ENCODE results near the gene LDLRAD4.

Gene LDLRAD4

DNA sequence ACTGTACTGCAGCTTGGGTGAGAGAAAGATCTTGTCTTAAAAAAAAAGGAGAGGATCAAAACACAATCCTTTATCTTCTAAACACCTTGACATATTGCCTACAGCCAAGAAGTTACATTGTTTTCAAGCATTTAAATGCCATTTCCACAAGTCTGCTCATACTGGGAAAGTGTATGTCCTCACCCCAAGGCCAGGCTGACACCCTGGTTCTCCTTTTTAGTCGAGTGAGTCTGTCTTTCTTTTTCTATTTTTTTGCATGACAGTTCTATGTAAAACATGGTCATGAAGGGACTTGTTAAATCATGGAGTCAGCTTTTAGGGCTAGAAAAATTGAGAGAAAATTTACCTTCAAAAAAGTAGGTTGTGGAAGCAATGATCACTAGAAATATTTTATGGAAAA, 274.5 kb downstream of the LDLRAD4 start:
- no peak for ATAC-seq
- TF ChIP-seq, protein P1, sequence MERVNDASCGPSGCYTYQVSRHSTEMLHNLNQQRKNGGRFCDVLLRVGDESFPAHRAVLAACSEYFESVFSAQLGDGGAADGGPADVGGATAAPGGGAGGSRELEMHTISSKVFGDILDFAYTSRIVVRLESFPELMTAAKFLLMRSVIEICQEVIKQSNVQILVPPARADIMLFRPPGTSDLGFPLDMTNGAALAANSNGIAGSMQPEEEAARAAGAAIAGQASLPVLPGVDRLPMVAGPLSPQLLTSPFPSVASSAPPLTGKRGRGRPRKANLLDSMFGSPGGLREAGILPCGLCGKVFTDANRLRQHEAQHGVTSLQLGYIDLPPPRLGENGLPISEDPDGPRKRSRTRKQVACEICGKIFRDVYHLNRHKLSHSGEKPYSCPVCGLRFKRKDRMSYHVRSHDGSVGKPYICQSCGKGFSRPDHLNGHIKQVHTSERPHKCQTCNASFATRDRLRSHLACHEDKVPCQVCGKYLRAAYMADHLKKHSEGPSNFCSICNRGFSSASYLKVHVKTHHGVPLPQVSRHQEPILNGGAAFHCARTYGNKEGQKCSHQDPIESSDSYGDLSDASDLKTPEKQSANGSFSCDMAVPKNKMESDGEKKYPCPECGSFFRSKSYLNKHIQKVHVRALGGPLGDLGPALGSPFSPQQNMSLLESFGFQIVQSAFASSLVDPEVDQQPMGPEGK (CRISPR knock-in tag; IDR thresholded peaks at IDR 0.05; ENCODE audit: borderline replicate concordance), result no peak
- no peak for TF ChIP-seq ZFP3 (CRISPR knock-in tag; IDR thresholded peaks at IDR 0.05)
- no peak for TF ChIP-seq SNAI2 (CRISPR knock-in tag; IDR thresholded peaks at IDR 0.05)
- TF ChIP-seq ZNF8 (CRISPR knock-in tag; IDR thresholded peaks at IDR 0.05), result no peak
- no peak for TF ChIP-seq ISL1 (CRISPR knock-in tag; IDR thresholded peaks at IDR 0.05)
- TF ChIP-seq PPARA (CRISPR knock-in tag; IDR thresholded peaks at IDR 0.05; ENCODE audit: borderline replicate concordance), result no peak
- no peak for TF ChIP-seq CSDC2 (CRISPR knock-in tag; IDR thresholded peaks at IDR 0.05)
- no peak for TF ChIP-seq OSR1 (CRISPR knock-in tag; IDR thresholded peaks at IDR 0.05)
- TF ChIP-seq ZFP30 (CRISPR knock-in tag; IDR thresholded peaks at IDR 0.05), result no peak
- no peak for TF ChIP-seq BACH2 (CRISPR knock-in tag; IDR thresholded peaks at IDR 0.05; ENCODE audit: borderline replicate concordance)

DNA sequence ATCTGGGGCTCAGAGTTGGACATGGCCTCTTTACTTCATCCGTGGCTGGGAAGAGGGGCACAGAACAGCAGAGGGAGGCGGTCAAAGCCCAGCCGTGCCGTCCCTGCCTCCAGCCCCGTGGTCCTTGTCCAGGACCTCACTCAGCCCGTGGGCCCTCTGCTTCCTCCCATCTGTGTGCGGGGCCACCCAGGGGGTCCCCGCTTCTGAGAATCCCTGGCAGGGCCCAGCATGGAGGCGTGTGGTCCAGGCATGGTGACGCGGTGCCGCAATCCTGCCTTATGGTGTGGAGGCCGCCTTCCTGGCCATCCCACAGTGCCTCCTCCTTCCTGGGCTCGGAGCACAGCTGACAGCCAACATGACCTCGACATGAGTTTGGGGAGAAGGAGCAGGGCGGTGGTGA, 275.2 kb downstream of the LDLRAD4 start:
- ATAC-seq, result no peak
- no peak for TF ChIP-seq ISL1 (CRISPR knock-in tag; IDR thresholded peaks at IDR 0.05)

DNA sequence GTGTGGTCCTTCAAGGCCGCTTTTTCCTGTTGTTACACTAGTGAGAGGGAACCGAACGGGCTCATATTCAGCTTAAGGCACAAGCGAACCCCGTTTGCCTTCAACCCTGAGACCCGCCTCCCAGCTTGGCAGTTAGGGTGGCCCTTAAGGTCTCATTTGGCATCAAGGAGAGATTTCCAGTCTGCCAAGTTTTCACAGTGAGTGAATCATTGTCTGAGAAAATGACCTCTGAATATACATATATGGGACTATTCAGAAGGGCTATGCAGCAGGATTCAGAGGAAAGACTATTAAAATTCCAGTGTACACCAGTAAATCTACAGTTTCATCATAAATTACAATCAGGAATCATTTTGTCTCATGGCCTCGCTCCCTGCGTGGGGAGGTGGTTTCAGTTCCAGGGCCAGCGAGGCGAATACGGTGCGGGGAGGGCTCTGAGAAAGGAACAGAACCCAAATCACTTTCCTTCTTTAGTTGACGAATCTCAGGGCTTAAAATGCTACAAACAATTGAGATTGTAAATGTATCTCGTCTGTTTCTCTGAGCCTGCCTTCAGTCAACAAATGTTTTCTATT, 276.4 kb downstream of the LDLRAD4 start:
- TF ChIP-seq ZC3H10 (CRISPR knock-in tag; IDR thresholded peaks at IDR 0.05) (no peak), TCF4 (CRISPR knock-in tag; IDR thresholded peaks at IDR 0.05; ENCODE audit: borderline replicate concordance) (no peak), ESRRG (CRISPR knock-in tag; IDR thresholded peaks at IDR 0.05) (no peak), OSR1 (CRISPR knock-in tag; IDR thresholded peaks at IDR 0.05) (no peak), GLIS3 (CRISPR knock-in tag; IDR thresholded peaks at IDR 0.05) (no peak), ZNF70 (CRISPR knock-in tag; IDR thresholded peaks at IDR 0.05) (no peak), ARNTL (CRISPR knock-in tag; IDR thresholded peaks at IDR 0.05; ENCODE audit: borderline replicate concordance, low read depth) (no peak)
- TF ChIP-seq, protein P2, sequence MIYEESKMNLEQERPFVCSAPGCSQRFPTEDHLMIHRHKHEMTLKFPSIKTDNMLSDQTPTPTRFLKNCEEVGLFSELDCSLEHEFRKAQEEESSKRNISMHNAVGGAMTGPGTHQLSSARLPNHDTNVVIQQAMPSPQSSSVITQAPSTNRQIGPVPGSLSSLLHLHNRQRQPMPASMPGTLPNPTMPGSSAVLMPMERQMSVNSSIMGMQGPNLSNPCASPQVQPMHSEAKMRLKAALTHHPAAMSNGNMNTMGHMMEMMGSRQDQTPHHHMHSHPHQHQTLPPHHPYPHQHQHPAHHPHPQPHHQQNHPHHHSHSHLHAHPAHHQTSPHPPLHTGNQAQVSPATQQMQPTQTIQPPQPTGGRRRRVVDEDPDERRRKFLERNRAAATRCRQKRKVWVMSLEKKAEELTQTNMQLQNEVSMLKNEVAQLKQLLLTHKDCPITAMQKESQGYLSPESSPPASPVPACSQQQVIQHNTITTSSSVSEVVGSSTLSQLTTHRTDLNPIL (CRISPR knock-in tag; IDR thresholded peaks at IDR 0.05; ENCODE audit: low read depth), result no peak
- TF ChIP-seq, protein P3, sequence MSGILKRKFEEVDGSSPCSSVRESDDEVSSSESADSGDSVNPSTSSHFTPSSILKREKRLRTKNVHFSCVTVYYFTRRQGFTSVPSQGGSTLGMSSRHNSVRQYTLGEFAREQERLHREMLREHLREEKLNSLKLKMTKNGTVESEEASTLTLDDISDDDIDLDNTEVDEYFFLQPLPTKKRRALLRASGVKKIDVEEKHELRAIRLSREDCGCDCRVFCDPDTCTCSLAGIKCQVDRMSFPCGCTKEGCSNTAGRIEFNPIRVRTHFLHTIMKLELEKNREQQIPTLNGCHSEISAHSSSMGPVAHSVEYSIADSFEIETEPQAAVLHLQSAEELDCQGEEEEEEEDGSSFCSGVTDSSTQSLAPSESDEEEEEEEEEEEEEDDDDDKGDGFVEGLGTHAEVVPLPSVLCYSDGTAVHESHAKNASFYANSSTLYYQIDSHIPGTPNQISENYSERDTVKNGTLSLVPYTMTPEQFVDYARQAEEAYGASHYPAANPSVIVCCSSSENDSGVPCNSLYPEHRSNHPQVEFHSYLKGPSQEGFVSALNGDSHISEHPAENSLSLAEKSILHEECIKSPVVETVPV (CRISPR knock-in tag; IDR thresholded peaks at IDR 0.05), result no peak
- TF ChIP-seq, protein P1 (CRISPR knock-in tag; IDR thresholded peaks at IDR 0.05; ENCODE audit: borderline replicate concordance), result no peak
- TF ChIP-seq, protein P4, sequence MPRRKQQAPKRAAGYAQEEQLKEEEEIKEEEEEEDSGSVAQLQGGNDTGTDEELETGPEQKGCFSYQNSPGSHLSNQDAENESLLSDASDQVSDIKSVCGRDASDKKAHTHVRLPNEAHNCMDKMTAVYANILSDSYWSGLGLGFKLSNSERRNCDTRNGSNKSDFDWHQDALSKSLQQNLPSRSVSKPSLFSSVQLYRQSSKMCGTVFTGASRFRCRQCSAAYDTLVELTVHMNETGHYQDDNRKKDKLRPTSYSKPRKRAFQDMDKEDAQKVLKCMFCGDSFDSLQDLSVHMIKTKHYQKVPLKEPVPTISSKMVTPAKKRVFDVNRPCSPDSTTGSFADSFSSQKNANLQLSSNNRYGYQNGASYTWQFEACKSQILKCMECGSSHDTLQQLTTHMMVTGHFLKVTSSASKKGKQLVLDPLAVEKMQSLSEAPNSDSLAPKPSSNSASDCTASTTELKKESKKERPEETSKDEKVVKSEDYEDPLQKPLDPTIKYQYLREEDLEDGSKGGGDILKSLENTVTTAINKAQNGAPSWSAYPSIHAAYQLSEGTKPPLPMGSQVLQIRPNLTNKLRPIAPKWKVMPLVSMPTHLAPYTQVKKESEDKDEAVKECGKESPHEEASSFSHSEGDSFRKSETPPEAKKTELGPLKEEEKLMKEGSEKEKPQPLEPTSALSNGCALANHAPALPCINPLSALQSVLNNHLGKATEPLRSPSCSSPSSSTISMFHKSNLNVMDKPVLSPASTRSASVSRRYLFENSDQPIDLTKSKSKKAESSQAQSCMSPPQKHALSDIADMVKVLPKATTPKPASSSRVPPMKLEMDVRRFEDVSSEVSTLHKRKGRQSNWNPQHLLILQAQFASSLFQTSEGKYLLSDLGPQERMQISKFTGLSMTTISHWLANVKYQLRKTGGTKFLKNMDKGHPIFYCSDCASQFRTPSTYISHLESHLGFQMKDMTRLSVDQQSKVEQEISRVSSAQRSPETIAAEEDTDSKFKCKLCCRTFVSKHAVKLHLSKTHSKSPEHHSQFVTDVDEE (CRISPR knock-in tag; IDR thresholded peaks at IDR 0.05), result no peak
- ATAC-seq, result no peak

DNA sequence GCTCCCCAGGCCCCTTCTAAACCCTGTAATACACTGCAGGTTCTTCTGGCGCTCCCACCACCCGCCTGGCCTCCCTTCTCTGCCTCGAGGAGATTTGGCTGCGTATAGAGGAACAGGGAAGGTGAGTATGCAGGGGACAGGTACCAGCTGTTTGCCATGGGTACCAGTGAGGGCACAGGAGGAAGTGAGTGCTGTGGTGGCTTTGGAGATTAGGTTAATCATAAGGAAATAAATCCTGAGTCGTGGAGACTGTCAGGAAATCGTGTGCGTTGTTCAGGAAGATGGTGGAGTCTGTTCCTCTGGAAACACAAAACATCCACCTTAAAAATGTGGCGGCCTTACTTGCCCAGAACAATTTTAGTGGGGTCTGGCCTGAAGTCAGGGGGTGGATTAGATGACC, 277.4 kb downstream of the LDLRAD4 start:
- no peak for ATAC-seq
- TF ChIP-seq CSDC2 (CRISPR knock-in tag; IDR thresholded peaks at IDR 0.05), result no peak
- TF ChIP-seq ZNF8 (CRISPR knock-in tag; IDR thresholded peaks at IDR 0.05), result no peak
- no peak for TF ChIP-seq GLIS3 (CRISPR knock-in tag; IDR thresholded peaks at IDR 0.05)
- no peak for TF ChIP-seq ESRRG (CRISPR knock-in tag; IDR thresholded peaks at IDR 0.05)
- no peak for TF ChIP-seq OSR1 (CRISPR knock-in tag; IDR thresholded peaks at IDR 0.05)
- TF ChIP-seq, protein P1 (CRISPR knock-in tag; IDR thresholded peaks at IDR 0.05; ENCODE audit: borderline replicate concordance), result no peak
- no peak for TF ChIP-seq ZFP30 (CRISPR knock-in tag; IDR thresholded peaks at IDR 0.05)
- no peak for TF ChIP-seq SNAI2 (CRISPR knock-in tag; IDR thresholded peaks at IDR 0.05)
- TF ChIP-seq PPARA (CRISPR knock-in tag; IDR thresholded peaks at IDR 0.05; ENCODE audit: borderline replicate concordance), result no peak
- TF ChIP-seq BACH2 (CRISPR knock-in tag; IDR thresholded peaks at IDR 0.05; ENCODE audit: borderline replicate concordance), result no peak
- TF ChIP-seq TCF4 (CRISPR knock-in tag; IDR thresholded peaks at IDR 0.05; ENCODE audit: borderline replicate concordance), result no peak
- TF ChIP-seq ZNF70 (CRISPR knock-in tag; IDR thresholded peaks at IDR 0.05), result no peak
- TF ChIP-seq, protein P4 (CRISPR knock-in tag; IDR thresholded peaks at IDR 0.05), result no peak

Measured in SK-N-SH treated with all-trans-retinoic acid at 6 μM for 48 hours (cell line).